Measurements from ENCODE around the gene CPNE5.

CPNE5 gene

GRCh38 chr6:36825452-36825851 lies 13.8 kb downstream of the CPNE5 start:
- no peaks in the 10 kb centered on the region for H3K79me2 ChIP-seq (ENCODE audit: low read length)
- H3K9me3 ChIP-seq (ENCODE audit: insufficient read depth, low read length): no peaks in the 10 kb centered on the region
- H3K4me1 ChIP-seq (ENCODE audit: low read length): peaks cover 3% of the 10 kb centered on the region; the same call in 1 of the 2 replicates
- no peaks in the 10 kb centered on the region for H3K36me3 ChIP-seq (replicated peaks; ENCODE audit: low read depth, low read length)
- H3K4me2 ChIP-seq (ENCODE audit: low read length): no peak overlapping the region
- TF ChIP-seq, protein P1, sequence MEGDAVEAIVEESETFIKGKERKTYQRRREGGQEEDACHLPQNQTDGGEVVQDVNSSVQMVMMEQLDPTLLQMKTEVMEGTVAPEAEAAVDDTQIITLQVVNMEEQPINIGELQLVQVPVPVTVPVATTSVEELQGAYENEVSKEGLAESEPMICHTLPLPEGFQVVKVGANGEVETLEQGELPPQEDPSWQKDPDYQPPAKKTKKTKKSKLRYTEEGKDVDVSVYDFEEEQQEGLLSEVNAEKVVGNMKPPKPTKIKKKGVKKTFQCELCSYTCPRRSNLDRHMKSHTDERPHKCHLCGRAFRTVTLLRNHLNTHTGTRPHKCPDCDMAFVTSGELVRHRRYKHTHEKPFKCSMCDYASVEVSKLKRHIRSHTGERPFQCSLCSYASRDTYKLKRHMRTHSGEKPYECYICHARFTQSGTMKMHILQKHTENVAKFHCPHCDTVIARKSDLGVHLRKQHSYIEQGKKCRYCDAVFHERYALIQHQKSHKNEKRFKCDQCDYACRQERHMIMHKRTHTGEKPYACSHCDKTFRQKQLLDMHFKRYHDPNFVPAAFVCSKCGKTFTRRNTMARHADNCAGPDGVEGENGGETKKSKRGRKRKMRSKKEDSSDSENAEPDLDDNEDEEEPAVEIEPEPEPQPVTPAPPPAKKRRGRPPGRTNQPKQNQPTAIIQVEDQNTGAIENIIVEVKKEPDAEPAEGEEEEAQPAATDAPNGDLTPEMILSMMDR (IDR thresholded peaks at IDR 0.05; ENCODE audit: low read depth, low read length): no peak
- no peak for TF ChIP-seq EZH2phosphoT487 (IDR thresholded peaks at IDR 0.05; ENCODE audit: low read depth)
- H3K27ac ChIP-seq (ENCODE audit: low read length): no peak overlapping the region
- no peak overlapping the region for H3K9ac ChIP-seq (ENCODE audit: low read length)
- no peaks in the 10 kb centered on the region for H4K20me1 ChIP-seq (ENCODE audit: insufficient read depth, low read length)
- no peaks in the 10 kb centered on the region; the same call in 1 of the 2 replicates for H3K27me3 ChIP-seq (ENCODE audit: low read depth, low read length)
- no peak overlapping the region for H2AFZ ChIP-seq (ENCODE audit: low read depth, low read length)
- H3K4me3 ChIP-seq (ENCODE audit: low read length): no peak overlapping the region

GRCh38 chr6:36824253-36824652 lies 15.0 kb downstream of the CPNE5 start:
- peaks cover 3% of the 10 kb centered on the region; the same call in 1 of the 2 replicates for H3K4me1 ChIP-seq (ENCODE audit: low read length)
- no peak overlapping the region for H3K4me3 ChIP-seq (ENCODE audit: low read length)
- no peak overlapping the region for H3K9ac ChIP-seq (ENCODE audit: low read length)
- H3K79me2 ChIP-seq (ENCODE audit: low read length): no peaks in the 10 kb centered on the region
- H3K27ac ChIP-seq (ENCODE audit: low read length): no peak overlapping the region
- no peak overlapping the region for H2AFZ ChIP-seq (ENCODE audit: low read depth, low read length)
- H3K4me2 ChIP-seq (ENCODE audit: low read length): no peak overlapping the region
- H3K9me3 ChIP-seq (ENCODE audit: insufficient read depth, low read length): no peaks in the 10 kb centered on the region
- no peaks in the 10 kb centered on the region for H3K36me3 ChIP-seq (replicated peaks; ENCODE audit: low read depth, low read length)
- H3K27me3 ChIP-seq (ENCODE audit: low read depth, low read length): no peaks in the 10 kb centered on the region; the same call in 1 of the 2 replicates
- no peak for TF ChIP-seq EZH2phosphoT487 (IDR thresholded peaks at IDR 0.05; ENCODE audit: low read depth)
- TF ChIP-seq, protein P1 (IDR thresholded peaks at IDR 0.05; ENCODE audit: low read depth, low read length): no peak
- no peaks in the 10 kb centered on the region for H4K20me1 ChIP-seq (ENCODE audit: insufficient read depth, low read length)

DNA sequence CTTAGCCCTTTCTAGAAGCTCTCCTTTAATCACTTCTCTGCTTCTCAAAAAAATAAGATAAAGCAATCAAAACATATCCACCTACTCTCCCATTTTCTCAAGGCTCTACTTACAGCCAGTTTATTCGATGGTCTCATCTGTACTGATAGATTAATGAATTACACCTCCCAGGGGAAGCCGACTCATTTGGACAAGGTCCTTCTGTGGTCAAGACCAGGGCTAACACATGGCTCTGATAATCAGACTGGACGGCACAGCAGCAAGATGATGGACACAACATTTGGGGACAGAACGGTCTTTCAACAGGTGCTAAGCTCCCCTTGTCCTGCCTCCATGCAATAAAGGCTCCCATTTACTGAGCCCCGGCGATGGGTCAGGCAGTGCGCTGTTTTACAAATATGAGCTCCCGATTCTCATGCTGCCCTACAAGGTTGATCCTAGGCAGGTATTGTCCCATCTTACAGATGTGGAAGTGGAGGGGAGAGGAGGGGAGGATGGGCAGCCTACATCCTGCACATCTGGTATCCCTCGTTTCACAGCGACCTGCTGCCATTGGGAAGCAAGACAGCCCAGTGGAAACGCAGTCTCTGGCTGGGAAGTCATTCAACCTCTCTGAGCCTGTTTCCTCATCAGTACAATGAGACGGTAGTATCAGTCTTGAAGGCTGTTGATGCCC lies 15.7 kb downstream of the CPNE5 start:
- H3K4me2 ChIP-seq (ENCODE audit: low read length): no peak overlapping the region
- peaks cover 3% of the 10 kb centered on the region; the same call in 1 of the 2 replicates for H3K4me1 ChIP-seq (ENCODE audit: low read length)
- no peak overlapping the region for H3K27ac ChIP-seq (ENCODE audit: low read length)
- no peaks in the 10 kb centered on the region for H3K36me3 ChIP-seq (replicated peaks; ENCODE audit: low read depth, low read length)
- H4K20me1 ChIP-seq (ENCODE audit: insufficient read depth, low read length): no peaks in the 10 kb centered on the region
- no peaks in the 10 kb centered on the region for H3K79me2 ChIP-seq (ENCODE audit: low read length)
- H3K9ac ChIP-seq (ENCODE audit: low read length): no peak overlapping the region
- H3K9me3 ChIP-seq (ENCODE audit: insufficient read depth, low read length): no peaks in the 10 kb centered on the region
- no peak overlapping the region for H3K4me3 ChIP-seq (ENCODE audit: low read length)
- H3K27me3 ChIP-seq (ENCODE audit: low read depth, low read length): no peaks in the 10 kb centered on the region; the same call in 1 of the 2 replicates
- TF ChIP-seq, protein P1 (IDR thresholded peaks at IDR 0.05; ENCODE audit: low read depth, low read length): no peak
- no peak for TF ChIP-seq EZH2phosphoT487 (IDR thresholded peaks at IDR 0.05; ENCODE audit: low read depth)
- no peak overlapping the region for H2AFZ ChIP-seq (ENCODE audit: low read depth, low read length)

DNA sequence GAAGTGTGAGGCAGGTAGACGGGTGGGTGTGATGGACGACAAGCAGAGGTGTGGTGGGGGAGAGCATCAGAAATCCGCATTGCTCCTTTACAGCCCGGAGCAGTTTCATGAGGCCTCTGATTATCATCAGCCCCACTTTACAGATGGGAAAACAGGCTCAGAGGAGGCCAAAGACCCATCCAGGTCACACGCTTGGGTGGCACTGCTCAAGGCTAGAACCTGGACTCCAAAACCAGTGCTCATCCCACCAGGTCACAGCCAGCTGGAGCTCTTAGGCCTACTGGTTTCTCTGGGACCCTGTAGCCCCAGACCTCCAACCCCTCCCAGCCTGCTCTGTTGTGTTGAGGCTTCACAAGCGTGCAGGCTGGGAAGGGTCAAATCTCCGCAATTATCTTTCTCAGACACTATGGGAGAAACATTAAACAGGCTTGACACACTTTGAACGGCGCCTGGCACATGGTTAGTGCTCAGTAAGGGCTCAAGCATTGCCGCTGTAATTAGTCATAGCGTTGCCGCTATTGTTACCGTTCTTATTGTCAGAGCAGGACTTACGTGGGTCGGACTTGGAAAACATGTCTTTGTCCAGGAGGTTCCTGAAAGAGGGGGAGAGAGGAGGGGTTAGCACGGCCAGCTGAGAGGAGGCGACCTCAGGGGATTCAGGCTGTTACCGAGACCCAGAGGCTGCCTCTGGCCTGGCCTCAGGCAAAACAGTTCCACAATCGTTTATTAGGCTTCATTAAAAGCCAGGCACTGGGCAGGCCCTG lies 16.6 kb downstream of the CPNE5 start:
- no peaks in the 10 kb centered on the region for H3K9me3 ChIP-seq (ENCODE audit: insufficient read depth, low read length)
- H3K4me3 ChIP-seq (ENCODE audit: low read length): no peak overlapping the region
- H4K20me1 ChIP-seq (ENCODE audit: insufficient read depth, low read length): no peaks in the 10 kb centered on the region
- H3K27me3 ChIP-seq (ENCODE audit: low read depth, low read length): no peaks in the 10 kb centered on the region
- peaks cover 3% of the 10 kb centered on the region; the same call in 1 of the 2 replicates for H3K4me1 ChIP-seq (ENCODE audit: low read length)
- no peak overlapping the region for H3K27ac ChIP-seq (ENCODE audit: low read length)
- no peak overlapping the region for H3K9ac ChIP-seq (ENCODE audit: low read length)
- H3K4me2 ChIP-seq (ENCODE audit: low read length): no peak overlapping the region
- TF ChIP-seq, protein P1 (IDR thresholded peaks at IDR 0.05; ENCODE audit: low read depth, low read length): no peak
- no peak for TF ChIP-seq EZH2phosphoT487 (IDR thresholded peaks at IDR 0.05; ENCODE audit: low read depth)
- H2AFZ ChIP-seq (ENCODE audit: low read depth, low read length): no peak overlapping the region
- no peaks in the 10 kb centered on the region for H3K79me2 ChIP-seq (ENCODE audit: low read length)
- no peaks in the 10 kb centered on the region for H3K36me3 ChIP-seq (replicated peaks; ENCODE audit: low read depth, low read length)

Data from OCI-LY3 (cell line).